GM21786 (cell line): ENCODE results near the gene AP2S1.
"Not testable (repeated sequence)": the region's sequence is repeated elsewhere in the genome, so short reads cannot be mapped to it uniquely, and the experiment has no call there.

Source experiments
- ATAC-seq: cut with Tn5 transposase; IDR thresholded peaks from one replicate; pipeline ENCODE4 v1.9.1; 2021; ENCODE audit not compliant: unreplicated experiment

Gene AP2S1

GRCh38 chr19:46868025-46868802, 17.6 kb upstream of the AP2S1 start:
- no peak for ATAC-seq

GRCh38 chr19:46867170-46867569, 16.5 kb upstream of the AP2S1 start:
- ATAC-seq: no peak

GRCh38 chr19:46866407-46867136, 15.9 kb upstream of the AP2S1 start:
- no peak for ATAC-seq

- no peak for ATAC-seq
Observed at GRCh38 chr19:46863818-46864629, 13.4 kb upstream of the AP2S1 start.

- ATAC-seq: no peak
Observed at GRCh38 chr19:46862974-46863632, 12.5 kb upstream of the AP2S1 start.

- no peak for ATAC-seq
Observed at GRCh38 chr19:46862503-46862834, 11.8 kb upstream of the AP2S1 start.

GRCh38 chr19:46861691-46862502, 11.3 kb upstream of the AP2S1 start:
- no peak for ATAC-seq

- no peak for ATAC-seq
Observed at GRCh38 chr19:46860846-46861690, 10.4 kb upstream of the AP2S1 start, which contains the start of gene ARHGAP35. Gene ARHGAP35, plus strand, starts transcription at chr19:46860997. Its CDS starts 57,679 bp downstream, at chr19:46918676.

GRCh38 chr19:46860125-46860845, 9.6 kb upstream of the AP2S1 start:
- ATAC-seq: peak; percentile 59

GRCh38 chr19:46859637-46860124, 9.0 kb upstream of the AP2S1 start:
- no peak for ATAC-seq

GRCh38 chr19:46856062-46857022, 5.7 kb upstream of the AP2S1 start:
- peak; percentile 55 for ATAC-seq

- ATAC-seq: not testable (repeated sequence)
Observed at GRCh38 chr19:46854698-46855097, 4.1 kb upstream of the AP2S1 start.

- no peak for ATAC-seq
Observed at GRCh38 chr19:46852830-46853229, 2.2 kb upstream of the AP2S1 start.

- ATAC-seq: no peak
Observed at GRCh38 chr19:46849610-46850009, 1.0 kb downstream of the AP2S1 start.

GRCh38 chr19:46848389-46848788, 2.3 kb downstream of the AP2S1 start:
- ATAC-seq: no peak

GRCh38 chr19:46847528-46847927, 3.1 kb downstream of the AP2S1 start:
- ATAC-seq: no peak

- ATAC-seq: no peak
Observed at GRCh38 chr19:46845959-46846459, 4.6 kb downstream of the AP2S1 start.
